SK-N-SH (cell line): ENCODE data around the gene ZNF222.

Source experiments
- CTCF ChIP-seq: fragments of 200-600 bp; sonication (generic); IDR thresholded peaks from 2 replicates; pipeline ENCODE4 v1.6.1; 2017; ENCODE audit warnings: antibody characterized with exemption, mild to moderate bottlenecking, moderate library complexity
- REST ChIP-seq: IDR thresholded peaks from 2 replicates; pipeline ENCODE4 v1.6.1; 2012; ENCODE audit warnings: mild to moderate bottlenecking, low read depth, low read length, moderate library complexity

GRCh38 chr19:44042147-44042546 is 17.0 kb downstream of the ZNF222 start:
- TF ChIP-seq REST (no peak), CTCF (no peak)
